Heart right ventricle (tissue), 16 donors: ENCODE data around the gene FUT1. TPM values are rescaled to one million over a fixed set of nuclear protein-coding genes. Genes with fewer than 3 reads are reported as not detected.

ENCODE experiments used
- ATAC-seq, 8 donors: fragments of 200-7000 bp; cut with Tn5 transposase; one replicate each; pipeline ENCODE4 v1.9.1; 2020; ENCODE audit warnings: mild to moderate bottlenecking in 8 of 8, moderate library complexity in 8 of 8, moderate number of reproducible peaks in 1 of 8
- DNase-seq, 2 donors: peaks; one replicate each; pipeline ENCODE4 v3.0.0-alpha.2; 2020
- H3K27ac ChIP-seq, 10 donors: fragments of 200-600 bp; sonication (generic) in 2 of 10; one replicate each; pipeline versions ENCODE4 v1.5.0 to v1.8.0; 2020 to 2022; ENCODE audit warnings: mild to moderate bottlenecking in 3 of 10
- H3K27me3 ChIP-seq, 7 donors: fragments of 200-600 bp; one replicate each; pipeline ENCODE4 v1.8.0; 2021 to 2022; ENCODE audit warnings: mild to moderate bottlenecking in 2 of 7
- H3K36me3 ChIP-seq, 9 donors: fragments of 200-600 bp; sonication (generic) in 1 of 9; one replicate each; pipeline versions ENCODE4 v1.5.0 to v1.8.0; 2020 to 2022; ENCODE audit warnings: mild to moderate bottlenecking in 2 of 9
- H3K4me1 ChIP-seq, 9 donors: fragments of 200-600 bp; sonication (generic) in 1 of 9; one replicate each; pipeline versions ENCODE4 v1.5.0 to v1.8.0; 2020 to 2022; ENCODE audit warnings: mild to moderate bottlenecking in 4 of 9
- H3K4me3 ChIP-seq, 10 donors: fragments of 200-600 bp; sonication (generic) in 2 of 10; one replicate each; pipeline versions ENCODE4 v1.5.0 to v1.8.0; 2020 to 2022; ENCODE audit warnings: mild to moderate bottlenecking in 7 of 10, moderate library complexity in 2 of 10
- H3K9me3 ChIP-seq, 11 donors: fragments of 200-600 bp in 10 of 11; sonication (generic) in 2 of 11; one replicate each; pipeline versions ENCODE4 v1.5.0 to v1.8.0; 2013 to 2022; ENCODE audit warnings: mild to moderate bottlenecking in 2 of 11, control low read depth in 1 of 11, moderate library complexity in 1 of 11
- CTCF ChIP-seq, 9 donors: fragments of 200-600 bp; sonication (generic) in 2 of 9; IDR thresholded peaks; one replicate each; pipeline versions ENCODE4 v1.5.0 to v1.8.0; 2021 to 2022; ENCODE audit warnings: antibody characterized with exemption in 9 of 9, mild to moderate bottlenecking in 5 of 9, moderate library complexity in 1 of 9
- WGBS, 2 donors: extraction: QIAGEN DNeasy Blood & Tissue Kit; methylation state at CpG; one replicate each; pipeline ENCODE4 v1.1.7; 2013; ENCODE audit warnings: inconsistent platforms in 1 of 2; 5-methylcytosine and 5-hydroxymethylcytosine counted together
- intact Hi-C, 10 donors: fragments of 100-400 bp; cut with DNase I; formaldehyde crosslinking; loops; one replicate each; pipeline versions ENCODE4 v1.11.1 to v1.14.2; 2022
- polyA plus RNA-seq, 2 donors: library from polyadenylated mRNA; stranded (reverse); fragments of 200-250 nt; gene quantifications; one replicate each; pipeline ENCODE4 v1.2.3, GENCODE V29; 2013
- total RNA-seq, 10 donors: library from RNA; stranded (reverse); fragmentation: NEBNext Ultra II Directional in 3 of 10; extraction: Animal tissue kit (Norgen Biotek cat#: 25700) in 3 of 10; gene quantifications; one replicate each; pipeline versions ENCODE4 v1.2.1 to v1.2.4, GENCODE V29; 2021 to 2023
- donor health status: Arrhythmogenic right ventricular cardiomyopathy.
- donor health status: ischemic (EF 13 %, LVEDD 7.1; RV severe dilation, severe dysfunction).
- donor health status: healthy with polysubstance abuse.
- donor health status: DM: no; HTN: yes; CAD: no.
- donor health status: DM: no; HTN: no; CAD: no.
- donor health status: ischemic (EF 25% LVEDD 6.9; RV normal size, moderate dysfunction).
- donor health status: ischemic (EF 25% LVEDD 5.7; RV mildly dilated, moderate dysfunction).
- donor health status: healthy.
- donor health status: DM: yes; HTN: yes; CAD: no.
- donor health status: Ischemic cardiomyopathy.
- donor health status: ischemic (EF 35%, LVEDD 5.7; RV mildly dilated, moderate dysfunction).
- donor health status: nonischemic (EF 11% LVEDD 7.7; RV severe dilation, severe dysfunction).
- donor health status: DM: yes; HTN: yes; CAD: no.
- donor health status: PGD.
- donor health status: ischemic (EF 29% LVEDD 5.4; RV normal size, mild dysfunction).
- donor health status: nonischemic (EF 23%, LVEDD 6.1; RV moderate dilation, normal function).

The FUT1 gene
- total and polyA plus RNA-seq, 12 donors, result 1.8 to 5.7 (median 2.7) TPM

- peak overlapping the region; percentile 43 to 92 (median 79) for H3K27ac ChIP-seq
- no peaks in the 10 kb centered on the region for H3K9me3 ChIP-seq
- peak in 1 of 2 donors; percentile 53 for DNase-seq
- peaks cover 0 to 16% (median 9%) of the 10 kb centered on the region in 9 donors for H3K4me1 ChIP-seq
- WGBS, 2 donors, result 60 to 61% methylated on average over 16 of the region's 16 CpGs
- H3K36me3 ChIP-seq, result no peaks in the 10 kb centered on the region
- intact Hi-C loops, result no loop called here
- H3K27me3 ChIP-seq, result peaks cover 0 to 6% (median 0%) of the 10 kb centered on the region in 7 donors
- H3K4me3 ChIP-seq, result no peak overlapping the region
- TF ChIP-seq CTCF (IDR thresholded peaks at IDR 0.05), result no peak
- ATAC-seq, result peak; percentile 43 to 90 (median 80)
Observed at GRCh38 chr19:48760504-48761205, 8.2 kb upstream of the FUT1 start.

- TF ChIP-seq CTCF (IDR thresholded peaks at IDR 0.05), result no peak
Observed at GRCh38 chr19:48757741-48758144, 5.3 kb upstream of the FUT1 start.

GRCh38 chr19:48757089-48757675 is 4.7 kb upstream of the FUT1 start:
- Histone ChIP-seq H3K9me3 (no peaks in the 10 kb centered on the region), H3K4me1 (peaks cover 7 to 29% (median 23%) of the 10 kb centered on the region in 9 donors), H3K4me3 (no peak overlapping the region), H3K27ac (no peak overlapping the region), H3K36me3 (no peaks in the 10 kb centered on the region), H3K27me3 (peaks cover 0 to 27% (median 10%) of the 10 kb centered on the region in 7 donors)
- WGBS, 2 donors, result 92 to 94% methylated on average over 11 to 12 of the region's 12 CpGs
- no peak for DNase-seq
- intact Hi-C loops, result no loop called here
- no peak for TF ChIP-seq CTCF (IDR thresholded peaks at IDR 0.05)
- no peak for ATAC-seq

More at GRCh38 chr19:48757741-48758144, 5.3 kb upstream of the FUT1 start:
- no peak overlapping the region for H3K4me3 ChIP-seq
- no peak overlapping the region for H3K27ac ChIP-seq
- WGBS, 2 donors, result 88 to 89% methylated on average over 14 of the region's 14 CpGs
- DNase-seq, result no peak
- H3K9me3 ChIP-seq, result no peaks in the 10 kb centered on the region
- peaks cover 0 to 21% (median 6%) of the 10 kb centered on the region in 7 donors for H3K27me3 ChIP-seq
- intact Hi-C loops, result no loop called here
- H3K36me3 ChIP-seq, result no peaks in the 10 kb centered on the region
- no peak for ATAC-seq
- peaks cover 5 to 24% (median 17%) of the 10 kb centered on the region in 9 donors for H3K4me1 ChIP-seq

GRCh38 chr19:48756686-48757085 is 4.2 kb upstream of the FUT1 start:
- Histone ChIP-seq H3K4me1 (peaks cover 7 to 34% (median 28%) of the 10 kb centered on the region in 9 donors), H3K9me3 (no peaks in the 10 kb centered on the region), H3K36me3 (no peaks in the 10 kb centered on the region), H3K27ac (no peak overlapping the region), H3K27me3 (peaks cover 0 to 32% (median 12%) of the 10 kb centered on the region in 7 donors), H3K4me3 (no peak overlapping the region)
- DNase-seq (no peak), ATAC-seq (no peak)
- TF ChIP-seq CTCF (IDR thresholded peaks at IDR 0.05), result no peak
- WGBS, 2 donors, result 85 to 90% methylated on average over 9 of the region's 9 CpGs
- intact Hi-C loops, result no loop called here
